Stimulated activated CD8-positive, alpha-beta memory T cell treated with anti-CD3 and anti-CD28 coated beads, Interleukin-12 subunit alpha, Interleukin-12 subunit beta, amount 100 ng/mL, for 4 hours (primary cell): ENCODE results near the gene PPP1R17.

Experiments
- DNase-seq: peaks from one replicate; pipeline ENCODE4 v3.0.0-alpha.2; 2020; ENCODE audit warnings: low read depth

PPP1R17 gene

DNA sequence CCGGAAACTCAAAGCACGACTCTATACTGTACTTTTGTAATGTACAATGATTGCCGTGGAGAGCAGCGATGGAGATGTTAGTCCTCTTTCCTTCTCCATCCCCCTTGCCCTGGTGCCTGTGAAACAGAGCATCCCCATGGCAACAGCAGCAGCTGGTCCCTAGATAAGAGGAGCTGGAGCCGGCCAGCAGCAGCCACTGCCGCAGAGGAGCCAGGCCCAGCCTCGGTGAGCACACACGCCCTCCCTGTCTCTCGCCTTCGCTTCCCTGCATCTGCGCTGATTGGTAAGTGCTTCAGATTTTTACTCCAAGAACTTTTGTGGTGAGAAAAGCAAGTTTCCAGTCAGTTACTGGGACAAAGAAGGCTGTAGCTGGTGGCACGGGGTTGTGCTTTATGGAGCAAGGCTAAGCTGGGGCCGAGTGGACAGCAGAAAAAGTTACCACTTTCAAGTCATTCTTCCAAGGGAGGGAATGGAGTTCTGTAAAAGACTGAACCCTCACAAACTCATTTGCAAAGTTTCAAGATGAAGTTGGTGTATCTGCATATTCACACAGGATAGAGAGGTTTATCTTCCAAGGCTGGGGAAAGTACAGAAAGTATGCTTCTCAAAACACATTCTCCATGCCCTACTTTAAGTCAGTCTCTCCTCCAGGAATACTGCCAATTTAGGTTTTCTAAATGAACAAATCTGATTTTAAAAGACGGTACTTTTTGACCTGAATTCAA, at the start of gene PPP1R17:
Gene PPP1R17 (plus strand): TSS at position 192 of the 725 bp plus-strand sequence. CDS start 5,227 bp downstream, outside the sequence.
- no peak for DNase-seq

GRCh38 chr7:31640381-31640780, 46.6 kb upstream of the PPP1R17 start:
- DNase-seq = no peak

DNA sequence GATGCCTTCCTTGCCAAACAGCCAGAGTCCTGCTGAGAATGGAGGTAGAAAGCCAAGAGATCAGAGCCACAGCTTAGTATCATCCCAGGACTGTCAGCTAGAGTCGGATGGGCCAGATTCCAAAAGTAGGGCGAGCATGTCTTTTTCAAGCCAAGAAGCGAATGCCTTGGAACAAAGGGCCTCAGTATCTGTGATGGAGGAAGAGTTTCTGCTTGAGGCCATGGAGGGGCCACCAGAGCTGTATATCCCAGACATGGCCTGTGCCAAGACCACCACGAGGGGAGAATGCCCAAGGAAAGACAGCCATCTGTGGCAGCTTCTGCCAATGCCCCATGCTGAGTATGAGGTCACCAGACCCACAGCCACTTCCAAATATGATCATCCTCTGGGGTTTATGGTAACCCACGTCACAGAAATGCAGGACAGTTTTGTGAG, 44.3 kb upstream of the PPP1R17 start:
- no peak for DNase-seq

- DNase-seq = no peak
Measured at GRCh38 chr7:31646942-31647341, 40.1 kb upstream of the PPP1R17 start.

DNA sequence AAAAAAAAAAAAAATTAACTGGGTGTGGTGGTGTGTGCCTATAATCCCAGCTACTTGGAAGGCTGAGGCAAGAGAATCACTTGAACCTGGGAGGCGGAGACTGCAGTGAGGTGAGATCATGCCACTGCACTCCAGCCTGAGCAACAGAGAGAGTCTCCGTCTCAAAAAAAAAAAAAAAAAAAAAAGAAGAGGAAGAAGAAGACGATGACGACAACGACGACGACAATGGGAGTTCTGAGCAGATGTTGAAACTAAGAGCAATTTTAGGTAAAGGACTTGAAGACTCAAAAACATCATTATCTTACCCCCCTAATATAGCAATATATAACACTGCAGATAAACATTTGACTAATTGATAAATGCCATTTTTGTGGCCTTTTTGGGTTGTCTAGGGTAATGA, 39.5 kb upstream of the PPP1R17 start:
- DNase-seq = no peak

- no peak for DNase-seq
Measured at GRCh38 chr7:31648288-31648687, 38.7 kb upstream of the PPP1R17 start.

DNA sequence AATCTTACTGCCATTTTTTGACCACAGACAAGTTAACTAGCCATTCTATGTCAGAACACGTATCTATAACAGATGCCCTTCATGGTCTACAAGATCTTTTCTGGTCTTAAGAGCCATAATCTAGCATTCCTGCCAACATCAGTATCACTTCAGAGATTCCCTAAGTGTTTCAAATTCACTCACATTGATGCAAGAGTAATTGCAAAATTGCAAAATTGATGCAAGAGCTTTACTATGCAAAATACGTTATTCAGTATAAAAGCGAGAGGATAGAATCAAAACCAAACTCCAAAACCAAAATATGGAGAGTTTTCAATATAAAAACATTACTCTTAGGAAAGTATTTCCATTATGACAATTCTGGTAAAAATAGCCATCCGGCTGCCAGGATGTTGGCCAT, 38.1 kb upstream of the PPP1R17 start:
- DNase-seq = no peak

DNA sequence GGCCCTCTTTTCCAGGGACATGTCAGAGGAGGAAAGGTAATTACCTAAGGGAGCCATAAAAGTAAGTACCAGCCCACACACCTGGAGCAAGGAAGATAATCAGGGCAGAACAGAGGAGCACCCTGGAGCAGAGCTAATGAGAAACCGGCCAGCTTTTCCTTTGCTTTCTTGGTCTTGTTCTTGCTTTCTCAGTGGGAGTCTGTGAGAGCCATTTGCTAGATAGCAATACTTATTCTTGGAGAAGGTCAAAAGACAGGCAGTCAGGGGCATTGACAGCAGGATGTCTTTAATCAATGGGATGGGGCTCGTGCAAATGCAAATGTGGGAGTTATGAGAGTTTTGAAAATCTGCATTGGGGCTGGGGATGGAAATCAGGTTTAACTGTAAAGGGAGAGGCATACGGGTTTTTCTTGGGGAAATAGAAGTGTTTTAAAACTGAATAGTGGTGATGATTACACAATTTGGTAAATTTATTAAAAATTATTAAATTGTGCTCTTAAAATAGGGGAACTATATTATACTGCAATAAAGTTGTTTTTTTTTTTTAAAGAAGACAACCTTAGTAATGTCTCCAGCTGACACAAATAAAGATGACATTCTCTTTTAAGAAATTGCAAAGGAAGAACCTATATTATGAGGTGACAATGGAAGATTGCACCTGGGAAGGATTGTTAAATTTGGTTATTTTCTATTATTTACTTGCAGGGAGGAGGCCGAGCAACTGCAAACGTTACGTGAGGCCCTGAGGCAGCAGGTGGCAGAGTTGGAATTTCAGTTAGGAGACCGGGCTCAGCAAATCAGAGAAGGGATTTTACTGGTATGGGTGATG, 35.6 kb upstream of the PPP1R17 start:
- no peak for DNase-seq

DNA sequence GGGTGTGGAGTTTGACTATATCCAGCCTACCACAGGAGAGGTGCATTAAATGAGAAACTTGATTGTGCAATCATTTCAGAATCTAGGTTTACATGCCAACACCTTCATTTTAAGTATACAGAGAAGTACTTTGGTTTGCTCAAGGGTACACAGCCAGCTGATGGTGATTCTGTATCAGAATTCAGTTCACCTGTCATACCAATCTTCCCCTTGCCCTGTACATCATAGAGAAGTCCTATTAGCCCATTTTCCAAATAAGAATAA, 35.0 kb upstream of the PPP1R17 start:
- DNase-seq = no peak

DNA sequence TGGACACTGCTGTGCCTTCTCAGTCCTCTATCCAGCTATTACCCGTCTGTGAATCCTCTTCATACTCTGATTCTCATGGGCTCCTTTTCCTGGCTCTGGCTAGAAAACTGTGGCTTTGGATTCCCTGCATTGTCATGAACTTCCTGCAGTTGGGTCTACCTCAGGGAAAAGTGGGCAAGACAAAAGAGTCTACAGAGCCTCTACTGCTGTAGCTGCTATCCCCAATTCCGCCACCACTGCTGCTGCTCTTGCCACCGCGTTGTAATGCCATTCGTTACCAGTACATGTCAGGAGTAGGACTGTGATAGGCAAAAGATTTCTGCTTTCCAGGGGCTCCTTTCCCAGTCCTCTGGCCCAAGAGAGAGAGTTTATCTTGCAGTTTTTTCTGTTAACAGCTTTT, 23.9 kb upstream of the PPP1R17 start:
- DNase-seq = no peak

- DNase-seq = no peak
Measured at GRCh38 chr7:31664890-31665289, 22.1 kb upstream of the PPP1R17 start.

- DNase-seq = no peak
Measured at GRCh38 chr7:31665546-31665945, 21.5 kb upstream of the PPP1R17 start.

DNA sequence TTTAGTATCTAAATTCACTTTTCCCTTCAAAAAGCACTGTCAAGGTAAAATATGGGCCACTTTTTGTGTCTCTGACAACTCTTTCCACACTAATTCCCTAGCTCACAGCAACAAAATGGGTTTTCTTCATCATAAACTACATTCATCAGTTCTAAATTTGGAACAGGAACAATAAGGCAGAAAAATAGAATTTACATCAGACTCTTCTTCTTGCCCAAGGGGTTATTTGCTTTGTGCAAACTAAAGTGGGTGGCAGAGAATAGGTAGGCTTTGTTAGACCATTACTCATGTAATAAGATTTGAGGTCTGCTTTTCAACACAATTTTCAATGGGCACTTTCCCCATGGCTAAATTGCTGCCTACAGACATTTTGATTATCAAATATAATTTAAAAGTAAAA, 17.6 kb upstream of the PPP1R17 start:
- DNase-seq = no peak

DNA sequence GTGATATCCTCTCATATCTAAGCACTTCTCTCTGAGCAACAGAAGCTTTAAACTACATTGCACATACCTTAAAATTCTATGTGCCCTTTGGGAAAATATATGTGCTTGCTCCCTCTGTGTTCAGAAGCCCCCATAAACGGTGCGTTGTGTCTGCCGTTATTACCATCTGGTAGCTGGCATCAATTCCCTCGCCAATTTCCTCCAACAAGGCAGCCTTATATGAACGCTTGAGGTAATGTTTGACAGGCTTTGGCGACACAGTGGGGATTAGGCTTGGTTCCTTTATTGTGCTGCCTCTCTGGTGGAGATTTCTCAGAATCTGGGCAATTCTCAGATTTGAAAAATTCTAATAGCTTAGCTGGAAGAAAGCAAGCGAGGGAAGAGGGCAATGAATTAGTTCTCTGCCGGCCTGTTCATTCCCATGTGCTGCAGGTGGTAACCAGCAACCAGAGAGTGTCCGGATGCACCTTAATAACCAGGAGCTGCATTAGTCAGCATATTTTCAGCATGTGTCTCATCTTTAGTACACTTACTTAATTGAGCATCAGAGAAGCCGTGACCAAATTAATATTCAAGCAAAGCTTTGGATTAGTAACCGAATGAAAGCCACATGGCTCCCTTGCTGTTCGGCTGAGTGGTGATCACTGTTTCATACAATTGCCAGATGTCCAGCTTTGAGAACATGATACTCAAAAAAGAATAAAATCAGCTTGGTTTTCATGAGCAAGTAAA, 7.3 kb upstream of the PPP1R17 start:
- DNase-seq = no peak

- DNase-seq = no peak
Measured at GRCh38 chr7:31683445-31684225, 3.4 kb upstream of the PPP1R17 start.

- no peak for DNase-seq
Measured at GRCh38 chr7:31688372-31688771, 1.4 kb downstream of the PPP1R17 start.

DNA sequence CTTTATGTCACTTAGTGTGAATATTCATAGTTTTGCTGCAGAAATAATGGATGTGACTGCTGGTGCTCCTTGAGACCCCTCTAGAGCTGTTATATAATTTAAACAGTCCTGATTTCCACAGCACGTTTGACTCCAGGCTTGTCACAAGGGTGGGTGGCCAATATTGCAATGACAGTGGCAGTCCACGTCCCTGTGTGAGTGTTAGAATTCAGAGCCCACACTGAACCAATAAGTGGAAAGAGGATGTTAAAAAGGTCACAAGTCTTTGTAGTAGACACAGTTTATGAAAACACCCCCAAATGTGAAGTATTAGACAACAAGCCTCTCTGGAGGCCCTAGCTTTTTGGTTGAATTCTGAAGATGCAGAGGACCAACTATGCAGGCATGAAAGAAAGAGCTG, 2.0 kb downstream of the PPP1R17 start:
- no peak for DNase-seq

DNA sequence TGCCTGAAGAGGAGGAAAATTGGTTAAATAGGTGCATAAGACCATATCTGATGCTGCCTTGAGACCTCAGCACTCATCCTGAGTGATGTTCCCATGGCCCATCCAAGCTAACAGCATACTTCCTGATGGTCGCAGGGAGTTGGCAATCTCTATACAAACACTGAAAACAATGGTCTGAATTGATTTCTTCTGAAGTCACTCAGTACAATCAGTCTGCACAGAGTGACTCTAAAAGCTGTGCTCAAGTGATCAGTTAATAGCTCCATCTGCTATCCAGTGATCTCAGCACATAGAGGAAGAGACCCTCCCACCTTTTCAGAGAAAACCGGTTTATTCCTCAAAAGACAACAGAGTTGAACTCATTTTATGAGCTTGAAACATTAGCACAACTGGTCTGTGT, 3.9 kb downstream of the PPP1R17 start:
- DNase-seq = no peak

GRCh38 chr7:31692451-31692850, 5.4 kb downstream of the PPP1R17 start:
- no peak for DNase-seq

GRCh38 chr7:31692871-31693270, 5.9 kb downstream of the PPP1R17 start:
- DNase-seq = no peak

GRCh38 chr7:31695859-31696614, 9.0 kb downstream of the PPP1R17 start:
- DNase-seq = no peak

DNA sequence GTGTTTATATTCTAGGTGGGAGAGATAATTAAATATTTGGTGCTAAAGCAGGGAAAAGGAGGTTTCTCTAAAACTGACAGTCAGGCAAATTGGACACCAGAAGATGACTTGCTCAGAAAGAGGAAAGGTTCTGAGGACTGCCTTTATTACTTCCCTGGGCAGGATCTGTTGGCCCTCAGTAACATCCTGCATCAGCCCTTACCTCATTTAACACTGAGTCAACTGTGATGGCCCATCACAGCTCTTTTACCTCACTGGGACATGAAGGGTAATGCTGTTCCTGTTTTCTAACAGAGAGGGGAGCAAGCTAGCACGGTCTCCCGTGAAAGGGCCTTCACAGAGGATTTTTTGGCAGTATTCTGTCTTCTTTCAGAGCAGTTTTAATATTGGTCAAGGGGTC, 12.0 kb downstream of the PPP1R17 start:
- DNase-seq = no peak
